ENCODE data around the gene HOXB1. TPM values are rescaled to one million over a fixed set of nuclear protein-coding genes. Genes with fewer than 3 reads are reported as not detected.

The HOXB1 gene
- total RNA-seq, 1 donor from 2014 or later, result not detected

GRCh38 chr17:48561884-48562810 lies 31.3 kb upstream of the HOXB1 start:
- no peak overlapping the region for H3K27ac Mint-ChIP-seq
- H3K27me3 Mint-ChIP-seq (ENCODE audit: insufficient read depth, low read depth), result peaks cover 67% of the 10 kb centered on the region
- Histone ChIP-seq H4K20me1 (ENCODE audit: low read depth) (peaks cover 95% of the 10 kb centered on the region), H3K27me3 (peaks cover 100% of the 10 kb centered on the region), H3K4me3 (no peak overlapping the region), H3F3A (ENCODE audit: low read depth) (no peaks in the 10 kb centered on the region), H3K4me1 (no peaks in the 10 kb centered on the region), H3K9ac (no peak overlapping the region), H3K79me2 (ENCODE audit: low read depth) (no peaks in the 10 kb centered on the region), H3K36me3 (no peaks in the 10 kb centered on the region), H2AFZ (replicated peaks) (no peak overlapping the region), H3K9me3 (ENCODE audit: low read depth) (no peaks in the 10 kb centered on the region), H3K4me2 (no peak overlapping the region), H3K27ac (no peak overlapping the region)
- peak overlapping the region; percentile 7 for H3K4me3 Mint-ChIP-seq
- TF ChIP-seq EZH2 (IDR thresholded peaks at IDR 0.05) (peak; percentile 57), EZH2phosphoT487 (IDR thresholded peaks at IDR 0.05) (peak; percentile 27), CTCF (IDR thresholded peaks at IDR 0.05) (peak; percentile 28)
- H3K36me3 Mint-ChIP-seq, result no peaks in the 10 kb centered on the region
- no peak for DNase-seq (ENCODE audit: low spot score)
- H3K4me1 Mint-ChIP-seq, result no peaks in the 10 kb centered on the region
- peaks cover 3% of the 10 kb centered on the region for H3K9me3 Mint-ChIP-seq

- Mint-ChIP-seq H3K36me3 (no peaks in the 10 kb centered on the region), H3K27me3 (ENCODE audit: insufficient read depth, low read depth) (peaks cover 86% of the 10 kb centered on the region), H3K27ac (no peak overlapping the region), H3K4me3 (no peak overlapping the region), H3K4me1 (no peaks in the 10 kb centered on the region), H3K9me3 (peaks cover 3% of the 10 kb centered on the region)
- Histone ChIP-seq H2AFZ (replicated peaks) (no peak overlapping the region), H3K27me3 (peaks cover 100% of the 10 kb centered on the region), H3K9me3 (ENCODE audit: low read depth) (no peaks in the 10 kb centered on the region), H3K79me2 (ENCODE audit: low read depth) (no peaks in the 10 kb centered on the region), H3K36me3 (no peaks in the 10 kb centered on the region), H3K9ac (no peak overlapping the region), H3K4me1 (no peaks in the 10 kb centered on the region), H3K4me2 (no peak overlapping the region), H3K4me3 (no peak overlapping the region), H3F3A (ENCODE audit: low read depth) (peaks cover 3% of the 10 kb centered on the region), H3K27ac (no peak overlapping the region), H4K20me1 (ENCODE audit: low read depth) (peaks cover 92% of the 10 kb centered on the region)
- TF ChIP-seq CTCF (IDR thresholded peaks at IDR 0.05), result no peak
- no peak for TF ChIP-seq EZH2phosphoT487 (IDR thresholded peaks at IDR 0.05)
- TF ChIP-seq EZH2 (IDR thresholded peaks at IDR 0.05), result peak; percentile 67
- DNase-seq (ENCODE audit: low spot score), result no peak
These were observed 29.3 kb upstream of the HOXB1 start for GRCh38 chr17:48559840-48560817.

GRCh38 chr17:48559122-48559839 lies 28.5 kb upstream of the HOXB1 start:
- Histone ChIP-seq H3K4me3 (no peak overlapping the region), H3K4me1 (no peaks in the 10 kb centered on the region), H2AFZ (replicated peaks) (no peak overlapping the region), H4K20me1 (ENCODE audit: low read depth) (peaks cover 92% of the 10 kb centered on the region), H3K9ac (no peak overlapping the region), H3K9me3 (ENCODE audit: low read depth) (no peaks in the 10 kb centered on the region), H3F3A (ENCODE audit: low read depth) (peaks cover 6% of the 10 kb centered on the region), H3K27ac (no peak overlapping the region), H3K27me3 (peaks cover 100% of the 10 kb centered on the region), H3K36me3 (no peaks in the 10 kb centered on the region), H3K79me2 (ENCODE audit: low read depth) (no peaks in the 10 kb centered on the region), H3K4me2 (no peak overlapping the region)
- no peak for DNase-seq (ENCODE audit: low spot score)
- H3K4me3 Mint-ChIP-seq, result no peak overlapping the region
- peaks cover 3% of the 10 kb centered on the region for H3K9me3 Mint-ChIP-seq
- no peaks in the 10 kb centered on the region for H3K36me3 Mint-ChIP-seq
- no peak overlapping the region for H3K27ac Mint-ChIP-seq
- TF ChIP-seq EZH2 (IDR thresholded peaks at IDR 0.05), result peak; percentile 73
- no peak for TF ChIP-seq CTCF (IDR thresholded peaks at IDR 0.05)
- peak; percentile 40 for TF ChIP-seq EZH2phosphoT487 (IDR thresholded peaks at IDR 0.05)
- H3K4me1 Mint-ChIP-seq, result no peaks in the 10 kb centered on the region
- H3K27me3 Mint-ChIP-seq (ENCODE audit: insufficient read depth, low read depth), result peaks cover 94% of the 10 kb centered on the region
